H9 (cell line): Measurements from ENCODE around the gene KCNJ11. TPM values are rescaled to one million over a fixed set of nuclear protein-coding genes. Genes with fewer than 3 reads are reported as not detected.

Experiments used
- DNase-seq: peaks from one replicate; pipeline ENCODE4 v3.0.0-alpha.2; 2017
- H2AFZ ChIP-seq: one replicate; pipeline ENCODE4 v1.6.1; 2013; ENCODE audit warnings: mild to moderate bottlenecking, low read length, control low read depth, moderate library complexity
- H2AK5ac ChIP-seq: 2 replicates; pipeline ENCODE4 v1.6.1; 2013; ENCODE audit warnings: low read length, control low read depth, mixed read lengths; ENCODE audit not compliant: insufficient read length
- H2BK120ac ChIP-seq: one replicate; pipeline ENCODE4 v1.6.1; 2013; ENCODE audit warnings: low read depth, mild to moderate bottlenecking, low read length, control low read depth, inconsistent platforms; ENCODE audit not compliant: poor library complexity, severe bottlenecking
- H2BK12ac ChIP-seq: 2 replicates; pipeline ENCODE4 v1.6.1; 2013; ENCODE audit warnings: low read length, control low read depth, mixed read lengths, low read depth; ENCODE audit not compliant: insufficient read length
- H2BK15ac ChIP-seq: 2 replicates; pipeline ENCODE4 v1.6.1; 2013; ENCODE audit warnings: low read depth, low read length, control low read depth
- H2BK20ac ChIP-seq: one replicate; pipeline ENCODE4 v1.6.1; 2013; ENCODE audit warnings: low read depth, mild to moderate bottlenecking, low read length, control low read depth, inconsistent platforms; ENCODE audit not compliant: poor library complexity, severe bottlenecking
- H2BK5ac ChIP-seq: 2 replicates; pipeline ENCODE4 v1.6.1; 2013; ENCODE audit warnings: low read length, control low read depth, mixed read lengths; ENCODE audit not compliant: insufficient read length
- H3K14ac ChIP-seq: 2 replicates; pipeline ENCODE4 v1.6.1; 2013; ENCODE audit warnings: low read length, control low read depth; ENCODE audit not compliant: insufficient read depth
- H3K18ac ChIP-seq: 2 replicates; pipeline ENCODE4 v1.6.1; 2013; ENCODE audit warnings: low read depth, mild to moderate bottlenecking, mixed read lengths, low read length, control low read depth; ENCODE audit not compliant: insufficient read length
- H3K23ac ChIP-seq: 2 replicates; pipeline ENCODE4 v1.6.1; 2013; ENCODE audit warnings: low read length, control low read depth, mixed read lengths, low read depth; ENCODE audit not compliant: insufficient read length
- H3K23me2 ChIP-seq: 2 replicates; pipeline ENCODE4 v1.6.1; 2013; ENCODE audit warnings: low read depth, mild to moderate bottlenecking, mixed read lengths, low read length, control low read depth; ENCODE audit not compliant: insufficient read length, poor library complexity, severe bottlenecking
- H3K27ac ChIP-seq: 2 replicates; pipeline ENCODE4 v1.5.1; 2013; ENCODE audit warnings: low read length, control low read depth, mixed read lengths, low read depth; ENCODE audit not compliant: insufficient read length
- H3K27me3 ChIP-seq: 2 replicates; pipeline ENCODE4 v1.6.1; 2013; ENCODE audit warnings: low read length, control low read depth, inconsistent platforms; ENCODE audit not compliant: insufficient read depth
- H3K4ac ChIP-seq: 2 replicates; pipeline ENCODE4 v1.6.1; 2013; ENCODE audit warnings: low read depth, mild to moderate bottlenecking, control low read depth, inconsistent platforms, low read length, moderate library complexity
- H3K4me1 ChIP-seq: 2 replicates; pipeline ENCODE4 v1.6.1; 2013; ENCODE audit warnings: low read length, control low read depth, inconsistent platforms; ENCODE audit not compliant: insufficient read depth
- H3K4me2 ChIP-seq: 2 replicates; pipeline ENCODE4 v1.6.1; 2013; ENCODE audit warnings: low read length, control low read depth, mixed read lengths; ENCODE audit not compliant: insufficient read length, insufficient read depth
- H3K56ac ChIP-seq: 2 replicates; pipeline ENCODE4 v1.6.1; 2013; ENCODE audit warnings: low read depth, mild to moderate bottlenecking, mixed read lengths, low read length, control low read depth; ENCODE audit not compliant: insufficient read length
- H3K79me1 ChIP-seq: 2 replicates; pipeline ENCODE4 v1.6.1; 2013; ENCODE audit warnings: low read depth, mild to moderate bottlenecking, moderate library complexity, low read length, control low read depth, inconsistent platforms; ENCODE audit not compliant: insufficient read depth, poor library complexity, severe bottlenecking
- H3K79me2 ChIP-seq: 2 replicates; pipeline ENCODE4 v1.6.1; 2013; ENCODE audit warnings: low read length, control low read depth, inconsistent platforms; ENCODE audit not compliant: insufficient read depth
- H3K9ac ChIP-seq: 2 replicates; pipeline ENCODE4 v1.6.1; 2013; ENCODE audit warnings: low read length, control low read depth, mixed read lengths; ENCODE audit not compliant: insufficient read length; ENCODE audit errors: extremely low read depth
- H3K9me3 ChIP-seq: one replicate; pipeline ENCODE4 v1.6.1; 2013; ENCODE audit warnings: low read depth, low read length, inconsistent platforms; ENCODE audit not compliant: control insufficient read depth
- H3T11ph ChIP-seq: one replicate; pipeline ENCODE4 v1.6.1; 2013; ENCODE audit warnings: mild to moderate bottlenecking, low read length, control low read depth, inconsistent platforms
- H4K20me1 ChIP-seq: one replicate; pipeline ENCODE4 v1.6.1; 2013; ENCODE audit not compliant: control insufficient read depth, insufficient read length, insufficient read depth
- H4K5ac ChIP-seq: 2 replicates; pipeline ENCODE4 v1.6.1; 2013; ENCODE audit warnings: low read depth, mild to moderate bottlenecking, mixed read lengths, low read length, control low read depth; ENCODE audit not compliant: insufficient read length
- H4K8ac ChIP-seq: replicated peaks from 2 replicates; pipeline ENCODE4 v1.6.1; 2013; ENCODE audit warnings: low read length, control low read depth, mixed read lengths, low read depth; ENCODE audit not compliant: insufficient read length
- H4K91ac ChIP-seq: 2 replicates; pipeline ENCODE4 v1.6.1; 2013; ENCODE audit warnings: low read depth, mild to moderate bottlenecking, moderate library complexity, mixed read lengths, low read length, control low read depth; ENCODE audit not compliant: insufficient read length
- H3K27ac Mint-ChIP-seq, 3 experiments: 2 replicates in 2 of 3; 3 replicates in 1 of 3; pipeline ENCODE4 v1.8.0; 2020 to 2021; ENCODE audit warnings: mixed read lengths in 3 of 3, mild to moderate bottlenecking in 1 of 3, moderate library complexity in 1 of 3
- H3K27me3 Mint-ChIP-seq: 2 replicates; pipeline ENCODE4 v1.8.0; 2021; ENCODE audit warnings: low read depth, mild to moderate bottlenecking, moderate library complexity, mixed read lengths
- H3K36me3 Mint-ChIP-seq, 3 experiments: 2 replicates in 2 of 3; 3 replicates in 1 of 3; pipeline ENCODE4 v1.8.0; 2020 to 2021; ENCODE audit warnings: low read depth in 3 of 3, mixed read lengths in 3 of 3; ENCODE audit not compliant: insufficient read depth in 1 of 3
- H3K4me1 Mint-ChIP-seq, 2 experiments: 2 replicates each; pipeline ENCODE4 v1.8.0; 2020; ENCODE audit warnings: mixed read lengths in 2 of 2
- H3K4me3 Mint-ChIP-seq, 2 experiments: 2 replicates in 1 of 2; 3 replicates in 1 of 2; pipeline ENCODE4 v1.8.0; 2020 to 2021; ENCODE audit warnings: mild to moderate bottlenecking in 2 of 2, mixed read lengths in 2 of 2, moderate library complexity in 1 of 2
- H3K9me3 Mint-ChIP-seq, 2 experiments: 2 replicates in 1 of 2; 3 replicates in 1 of 2; pipeline ENCODE4 v1.8.0; 2020; ENCODE audit warnings: mild to moderate bottlenecking in 2 of 2, mixed read lengths in 2 of 2, moderate library complexity in 1 of 2
- CTCF ChIP-seq: fragments of 200-600 bp; sonication (generic); conservative IDR thresholded peaks from 3 replicates; pipeline ENCODE4 v1.8.0; 2021; ENCODE audit warnings: antibody characterized with exemption, mild to moderate bottlenecking
- WGBS: extraction: QIAGEN DNeasy Blood & Tissue Kit; methylation state at CpG from one replicate; pipeline ENCODE4 v1.1.7; 2013; ENCODE audit warnings: missing lambda C conversion rate, low lambda C conversion rate, mixed read lengths; ENCODE audit not compliant: insufficient read length; ENCODE audit errors: extremely low coverage; 5-methylcytosine and 5-hydroxymethylcytosine counted together
- total RNA-seq: library from RNA; stranded (reverse); gene quantifications from 2 replicates; pipeline ENCODE4 v1.2.1, GENCODE V29; 2021

Gene KCNJ11
- total RNA-seq, 1 experiment from 2014 or later, result 2.3 TPM

GRCh38 chr11:17414992-17415391, 26.5 kb upstream of the KCNJ11 start:
- Mint-ChIP-seq H3K4me1 (peaks cover 13 to 27% of the 10 kb centered on the region in 2 experiments), H3K9me3 (peaks cover 0 to 3% of the 10 kb centered on the region in 2 experiments; a peak in 1 of 5 replicates), H3K36me3 (no peaks in the 10 kb centered on the region), H3K4me3 (no peak overlapping the region), H3K27me3 (peaks cover 65% of the 10 kb centered on the region), H3K27ac (no peak overlapping the region)
- Histone ChIP-seq H3K4me1 (no peaks in the 10 kb centered on the region), H3K79me2 (no peaks in the 10 kb centered on the region), H2BK120ac (no peak overlapping the region), H3K23me2 (no peaks in the 10 kb centered on the region), H2AFZ (no peak overlapping the region), H3K79me1 (no peaks in the 10 kb centered on the region), H2BK12ac (no peak overlapping the region), H3K56ac (no peak overlapping the region), H4K20me1 (no peaks in the 10 kb centered on the region), H3K14ac (no peak overlapping the region), H3T11ph (no peak overlapping the region), H3K23ac (no peak overlapping the region), H3K18ac (no peak overlapping the region), H4K5ac (no peak overlapping the region), H2BK15ac (no peak overlapping the region), H2BK5ac (no peak overlapping the region), H4K8ac (no peak overlapping the region), H2AK5ac (no peak overlapping the region), H3K27me3 (no peaks in the 10 kb centered on the region), H2BK20ac (no peak overlapping the region), H4K91ac (no peak overlapping the region), H3K27ac (no peak overlapping the region), H3K9ac (no peak overlapping the region), H3K4ac (no peak overlapping the region), H3K4me2 (no peak overlapping the region), H3K9me3 (no peaks in the 10 kb centered on the region)
- no peak for TF ChIP-seq CTCF
- no CpG with 5 or more reads among the region's 5 CpGs for WGBS
- no peak for DNase-seq
